ENCODE results near the gene NELFA.

Gene NELFA

GRCh38 chr4:1993169-1993516 is 15.6 kb downstream of the NELFA start:
- no peak for TF ChIP-seq GATA1 (IDR thresholded peaks at IDR 0.05; ENCODE audit: low read depth, low read length)
- no peak for TF ChIP-seq POLR2A (IDR thresholded peaks at IDR 0.05; ENCODE audit: low read length)
- no peak for DNase-seq

- TF ChIP-seq GATA1 (IDR thresholded peaks at IDR 0.05; ENCODE audit: low read depth, low read length): no peak
- TF ChIP-seq POLR2A (IDR thresholded peaks at IDR 0.05; ENCODE audit: low read length): no peak
- DNase-seq: no peak
Measured at GRCh38 chr4:1992468-1993168, 16.2 kb downstream of the NELFA start.

GRCh38 chr4:1991596-1992434 is 17.0 kb downstream of the NELFA start:
- DNase-seq: no peak
- no peak for TF ChIP-seq GATA1 (IDR thresholded peaks at IDR 0.05; ENCODE audit: low read depth, low read length)
- no peak for TF ChIP-seq POLR2A (IDR thresholded peaks at IDR 0.05; ENCODE audit: low read length)

- TF ChIP-seq GATA1 (IDR thresholded peaks at IDR 0.05; ENCODE audit: low read depth, low read length): no peak
- TF ChIP-seq POLR2A (IDR thresholded peaks at IDR 0.05; ENCODE audit: low read length): no peak
- no peak for DNase-seq
Measured at GRCh38 chr4:1991087-1991486, 17.7 kb downstream of the NELFA start.

- TF ChIP-seq GATA1 (IDR thresholded peaks at IDR 0.05; ENCODE audit: low read depth, low read length): no peak
- TF ChIP-seq POLR2A (IDR thresholded peaks at IDR 0.05; ENCODE audit: low read length): no peak
- DNase-seq: no peak
Measured at GRCh38 chr4:1990676-1991075, 18.1 kb downstream of the NELFA start.

- TF ChIP-seq POLR2A (IDR thresholded peaks at IDR 0.05; ENCODE audit: low read length) (no peak), GATA1 (IDR thresholded peaks at IDR 0.05; ENCODE audit: low read depth, low read length) (no peak)
- no peak for DNase-seq
Measured at GRCh38 chr4:1990348-1990645, 18.5 kb downstream of the NELFA start.

- DNase-seq: no peak
- TF ChIP-seq POLR2A (IDR thresholded peaks at IDR 0.05; ENCODE audit: low read length) (no peak), GATA1 (IDR thresholded peaks at IDR 0.05; ENCODE audit: low read depth, low read length) (no peak)
Measured at GRCh38 chr4:1989533-1990347, 19.0 kb downstream of the NELFA start.

- no peak for DNase-seq
- TF ChIP-seq POLR2A (IDR thresholded peaks at IDR 0.05; ENCODE audit: low read length) (no peak), GATA1 (IDR thresholded peaks at IDR 0.05; ENCODE audit: low read depth, low read length) (no peak)
Measured at GRCh38 chr4:1988327-1988724, 20.4 kb downstream of the NELFA start.

GRCh38 chr4:1987721-1988326 is 20.9 kb downstream of the NELFA start:
- DNase-seq: no peak
- TF ChIP-seq POLR2A (IDR thresholded peaks at IDR 0.05; ENCODE audit: low read length) (no peak), GATA1 (IDR thresholded peaks at IDR 0.05; ENCODE audit: low read depth, low read length) (no peak)

- no peak for TF ChIP-seq POLR2A (IDR thresholded peaks at IDR 0.05; ENCODE audit: low read length)
- TF ChIP-seq GATA1 (IDR thresholded peaks at IDR 0.05; ENCODE audit: low read depth, low read length): no peak
- DNase-seq: no peak
Measured at GRCh38 chr4:1987296-1987695, 21.5 kb downstream of the NELFA start.

- no peak for DNase-seq
- TF ChIP-seq GATA1 (IDR thresholded peaks at IDR 0.05; ENCODE audit: low read depth, low read length) (no peak), POLR2A (IDR thresholded peaks at IDR 0.05; ENCODE audit: low read length) (no peak)
Measured at GRCh38 chr4:1986578-1987210, 22.1 kb downstream of the NELFA start.

GRCh38 chr4:1985780-1986577 is 22.8 kb downstream of the NELFA start:
- TF ChIP-seq POLR2A (IDR thresholded peaks at IDR 0.05; ENCODE audit: low read length): no peak
- no peak for TF ChIP-seq GATA1 (IDR thresholded peaks at IDR 0.05; ENCODE audit: low read depth, low read length)
- DNase-seq: no peak

- no peak for DNase-seq
- TF ChIP-seq POLR2A (IDR thresholded peaks at IDR 0.05; ENCODE audit: low read length) (no peak), GATA1 (IDR thresholded peaks at IDR 0.05; ENCODE audit: low read depth, low read length) (no peak)
Measured at GRCh38 chr4:1985294-1985693, 23.5 kb downstream of the NELFA start.
